Measurements from ENCODE around the gene APP. TPM values are rescaled to one million over a fixed set of nuclear protein-coding genes. Genes with fewer than 3 reads are reported as not detected.
"Not testable (repeated sequence)": the region's sequence is repeated elsewhere in the genome, so short reads cannot be mapped to it uniquely, and the experiment has no call there.

APP gene
- total and polyA plus RNA-seq, 7 donors = 71.7 to 355 (median 270) TPM

DNA sequence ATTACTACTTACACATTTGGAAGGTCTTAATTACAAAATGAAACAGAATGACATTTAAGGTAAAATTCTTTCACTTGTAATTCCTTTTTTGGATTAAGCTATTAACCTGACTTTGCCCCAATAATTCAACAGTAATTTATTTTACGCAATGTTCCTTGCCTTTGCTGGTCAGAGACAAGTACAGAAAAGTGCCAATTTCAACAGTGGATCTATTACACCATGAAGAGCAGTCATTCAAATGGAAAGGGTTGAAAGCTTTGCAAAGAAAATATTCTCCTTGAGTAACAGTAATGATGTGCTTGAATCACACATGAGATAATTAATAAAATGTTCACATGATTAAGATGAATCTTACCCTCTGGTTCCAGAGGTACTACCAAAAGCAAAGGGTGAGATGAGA lies 84.7 kb downstream of the APP start:
- WGBS, 2 donors = 95 to 96% methylated on average over 1 of the region's 1 CpG
- no peak for DNase-seq
- H3K9me3 ChIP-seq = no peaks in the 10 kb centered on the region
- no peaks in the 10 kb centered on the region for H3K4me1 ChIP-seq
- H3K27me3 ChIP-seq = no peaks in the 10 kb centered on the region
- no peak overlapping the region for H3K4me3 ChIP-seq
- H3K36me3 ChIP-seq = peaks cover 0 to 5% (median 4%) of the 10 kb centered on the region in 4 donors
- intact Hi-C loops (cut with DNase I) = no loop called here
- TF ChIP-seq POLR2AphosphoS5 (IDR thresholded peaks at IDR 0.05) = no peak
- TF ChIP-seq EP300 (IDR thresholded peaks at IDR 0.05) = no peak
- TF ChIP-seq, protein P1, sequence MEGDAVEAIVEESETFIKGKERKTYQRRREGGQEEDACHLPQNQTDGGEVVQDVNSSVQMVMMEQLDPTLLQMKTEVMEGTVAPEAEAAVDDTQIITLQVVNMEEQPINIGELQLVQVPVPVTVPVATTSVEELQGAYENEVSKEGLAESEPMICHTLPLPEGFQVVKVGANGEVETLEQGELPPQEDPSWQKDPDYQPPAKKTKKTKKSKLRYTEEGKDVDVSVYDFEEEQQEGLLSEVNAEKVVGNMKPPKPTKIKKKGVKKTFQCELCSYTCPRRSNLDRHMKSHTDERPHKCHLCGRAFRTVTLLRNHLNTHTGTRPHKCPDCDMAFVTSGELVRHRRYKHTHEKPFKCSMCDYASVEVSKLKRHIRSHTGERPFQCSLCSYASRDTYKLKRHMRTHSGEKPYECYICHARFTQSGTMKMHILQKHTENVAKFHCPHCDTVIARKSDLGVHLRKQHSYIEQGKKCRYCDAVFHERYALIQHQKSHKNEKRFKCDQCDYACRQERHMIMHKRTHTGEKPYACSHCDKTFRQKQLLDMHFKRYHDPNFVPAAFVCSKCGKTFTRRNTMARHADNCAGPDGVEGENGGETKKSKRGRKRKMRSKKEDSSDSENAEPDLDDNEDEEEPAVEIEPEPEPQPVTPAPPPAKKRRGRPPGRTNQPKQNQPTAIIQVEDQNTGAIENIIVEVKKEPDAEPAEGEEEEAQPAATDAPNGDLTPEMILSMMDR (IDR thresholded peaks at IDR 0.05) = no peak
- TF ChIP-seq POLR2A (IDR thresholded peaks at IDR 0.05) = no peak
- H3K27ac ChIP-seq = no peak overlapping the region

DNA sequence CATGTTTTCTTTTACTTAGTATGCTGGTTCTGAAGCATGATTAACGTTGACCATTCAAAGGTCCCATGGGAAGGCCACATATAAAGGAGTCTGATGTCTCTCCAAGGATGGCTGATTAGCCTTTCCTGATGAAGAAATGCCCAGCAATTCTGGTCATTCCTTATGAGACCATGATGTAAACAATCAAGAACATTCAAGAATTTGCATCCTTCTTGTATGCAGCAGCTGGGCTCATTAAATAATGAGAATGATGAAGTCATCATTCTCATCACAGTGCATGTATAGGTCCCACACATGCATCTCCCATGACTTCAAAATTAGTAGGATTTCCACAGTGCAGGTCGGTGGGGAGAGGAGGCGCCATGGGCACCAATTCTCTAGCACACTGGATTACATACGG lies 85.4 kb downstream of the APP start:
- intact Hi-C loops (cut with DNase I) = no loop called here
- Histone ChIP-seq H3K4me1 (no peaks in the 10 kb centered on the region), H3K36me3 (peaks cover 0 to 5% (median 4%) of the 10 kb centered on the region in 4 donors), H3K4me3 (no peak overlapping the region), H3K27ac (no peak overlapping the region), H3K27me3 (no peaks in the 10 kb centered on the region), H3K9me3 (no peaks in the 10 kb centered on the region)
- no peak for DNase-seq
- 96% methylated on average over 4 of the region's 4 CpGs for WGBS, 2 donors
- TF ChIP-seq EP300 (IDR thresholded peaks at IDR 0.05) = no peak
- TF ChIP-seq POLR2AphosphoS5 (IDR thresholded peaks at IDR 0.05) = no peak
- TF ChIP-seq, protein P1 (IDR thresholded peaks at IDR 0.05) = no peak
- no peak for TF ChIP-seq POLR2A (IDR thresholded peaks at IDR 0.05)

DNA sequence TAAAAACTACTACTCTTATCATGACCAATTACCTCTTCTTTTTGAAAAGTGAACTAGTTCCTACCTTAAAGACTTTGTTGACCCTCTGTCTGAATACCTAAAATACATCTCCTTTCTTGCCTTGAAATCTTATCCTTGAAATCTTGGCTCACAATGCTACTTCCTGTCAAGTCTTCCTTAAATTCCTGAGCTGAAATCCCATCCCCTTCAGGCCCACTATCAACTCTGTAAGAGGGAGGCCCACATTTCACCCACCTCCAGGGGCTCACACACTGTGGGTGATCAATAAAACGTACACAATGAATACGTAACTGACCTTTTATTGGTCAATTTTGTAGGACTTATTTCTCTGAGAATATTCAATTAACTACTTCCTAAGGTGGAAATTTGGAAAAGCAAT lies 88.0 kb downstream of the APP start:
- intact Hi-C loops (cut with DNase I) = no loop called here
- TF ChIP-seq POLR2AphosphoS5 (IDR thresholded peaks at IDR 0.05) = no peak
- TF ChIP-seq, protein P1 (IDR thresholded peaks at IDR 0.05) = no peak
- TF ChIP-seq POLR2A (IDR thresholded peaks at IDR 0.05) = no peak
- no peak for TF ChIP-seq EP300 (IDR thresholded peaks at IDR 0.05)
- DNase-seq = no peak
- Histone ChIP-seq H3K27me3 (no peaks in the 10 kb centered on the region), H3K9me3 (no peaks in the 10 kb centered on the region), H3K4me1 (peaks cover 0 to 4% (median 0%) of the 10 kb centered on the region in 4 donors), H3K27ac (no peak overlapping the region), H3K36me3 (no peaks in the 10 kb centered on the region), H3K4me3 (no peak overlapping the region)
- WGBS, 2 donors = 92% methylated on average over 2 of the region's 2 CpGs

DNA sequence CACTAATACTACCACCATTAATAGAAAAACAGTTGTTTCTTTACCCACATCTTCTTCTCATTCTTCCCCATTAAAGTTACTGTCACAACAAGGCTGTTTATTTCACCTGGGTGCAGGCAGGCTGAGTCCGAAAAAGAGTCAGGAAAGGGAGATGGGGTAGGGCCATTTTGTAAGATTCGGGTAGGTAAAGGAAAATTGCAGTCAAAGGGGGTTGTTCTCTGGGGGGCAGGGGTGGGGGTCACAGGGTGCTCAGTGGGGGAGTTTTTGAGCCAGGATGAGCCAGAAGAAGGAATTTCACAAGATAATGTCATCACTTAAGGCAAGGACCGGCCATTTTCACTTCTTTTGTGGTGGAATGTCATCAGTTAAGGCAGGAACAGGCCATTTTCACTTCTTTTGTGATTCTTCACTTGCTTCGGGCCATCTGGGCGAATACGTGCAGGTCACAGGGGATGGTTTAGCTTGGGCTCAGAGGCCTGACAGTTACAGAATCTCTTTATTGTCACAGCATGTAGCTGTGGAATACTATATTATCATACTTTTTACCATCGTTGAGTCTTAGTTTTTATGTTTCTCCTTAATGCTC lies 89.3 kb downstream of the APP start:
- H3K9me3 ChIP-seq; DNase-seq; H3K4me3 ChIP-seq; H3K4me1 ChIP-seq; H3K36me3 ChIP-seq; H3K27ac ChIP-seq; H3K27me3 ChIP-seq; intact Hi-C loops (cut with DNase I): not testable (repeated sequence)
- 91 to 94% methylated on average over 7 of the region's 7 CpGs for WGBS, 2 donors

DNA sequence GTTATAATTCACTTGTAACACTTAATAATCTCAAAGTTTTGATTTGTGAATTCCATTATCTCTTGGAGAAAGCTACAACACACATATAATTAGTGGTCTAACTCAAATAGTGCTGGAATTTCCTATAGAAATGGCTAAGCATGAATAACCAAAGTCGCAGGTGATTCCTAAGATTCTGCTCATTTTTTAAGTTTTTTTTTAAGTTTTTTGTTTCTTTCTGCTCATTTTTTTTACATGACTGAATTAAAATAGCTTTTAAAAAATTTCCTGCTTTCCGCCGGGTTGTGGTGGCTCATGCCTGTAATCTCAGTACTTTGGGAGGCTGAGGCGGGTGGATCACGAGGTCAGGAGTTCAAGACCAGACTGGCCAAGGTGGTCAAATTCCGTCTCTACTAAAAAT lies 90.4 kb downstream of the APP start:
- intact Hi-C loops (cut with DNase I) = no loop called here
- Histone ChIP-seq H3K4me1 (peaks cover 0 to 10% (median 0%) of the 10 kb centered on the region in 4 donors), H3K4me3 (no peak overlapping the region), H3K27ac (peak overlapping the region in 1 of 4 donors; percentile 51), H3K9me3 (no peaks in the 10 kb centered on the region), H3K36me3 (no peaks in the 10 kb centered on the region), H3K27me3 (no peaks in the 10 kb centered on the region)
- 94 to 96% methylated on average over 6 of the region's 6 CpGs for WGBS, 2 donors
- TF ChIP-seq, protein P1 (IDR thresholded peaks at IDR 0.05) = no peak
- TF ChIP-seq POLR2AphosphoS5 (IDR thresholded peaks at IDR 0.05) (no peak), POLR2A (IDR thresholded peaks at IDR 0.05) (no peak), EP300 (IDR thresholded peaks at IDR 0.05) (no peak)
- DNase-seq = no peak
